Measurements from ENCODE around the gene MERTK.

MERTK gene

GRCh38 chr2:112003576-112004252 is 105.3 kb downstream of the MERTK start:
- Histone ChIP-seq H3K9me3 (replicated peaks; ENCODE audit: low read length) (no peaks in the 10 kb centered on the region), H3K27me3 (ENCODE audit: control insufficient read depth, insufficient read depth, low read length) (peaks cover 37% of the 10 kb centered on the region), H3K4me2 (ENCODE audit: low read length) (no peak overlapping the region), H3K9ac (ENCODE audit: low read depth, low read length) (no peak overlapping the region), H3K4me1 (ENCODE audit: control insufficient read depth, insufficient read depth, low read length) (peaks cover 5% of the 10 kb centered on the region), H3K36me3 (ENCODE audit: insufficient read depth, low read length) (no peaks in the 10 kb centered on the region), H3K4me3 (ENCODE audit: low read length) (no peak overlapping the region)

GRCh38 chr2:112004253-112004645 is 105.8 kb downstream of the MERTK start:
- Histone ChIP-seq H3K9me3 (replicated peaks; ENCODE audit: low read length) (no peaks in the 10 kb centered on the region), H3K4me2 (ENCODE audit: low read length) (no peak overlapping the region), H3K4me3 (ENCODE audit: low read length) (no peak overlapping the region), H3K36me3 (ENCODE audit: insufficient read depth, low read length) (no peaks in the 10 kb centered on the region), H3K9ac (ENCODE audit: low read depth, low read length) (no peak overlapping the region), H3K27me3 (ENCODE audit: control insufficient read depth, insufficient read depth, low read length) (peaks cover 43% of the 10 kb centered on the region), H3K4me1 (ENCODE audit: control insufficient read depth, insufficient read depth, low read length) (peaks cover 5% of the 10 kb centered on the region)

- Histone ChIP-seq H3K4me2 (ENCODE audit: low read length) (no peak overlapping the region), H3K27me3 (ENCODE audit: control insufficient read depth, insufficient read depth, low read length) (peaks cover 48% of the 10 kb centered on the region), H3K9ac (ENCODE audit: low read depth, low read length) (no peak overlapping the region), H3K36me3 (ENCODE audit: insufficient read depth, low read length) (no peaks in the 10 kb centered on the region), H3K4me1 (ENCODE audit: control insufficient read depth, insufficient read depth, low read length) (peaks cover 5% of the 10 kb centered on the region), H3K9me3 (replicated peaks; ENCODE audit: low read length) (no peaks in the 10 kb centered on the region), H3K4me3 (ENCODE audit: low read length) (no peak overlapping the region)
Measured at GRCh38 chr2:112005406-112006075, 107.1 kb downstream of the MERTK start.

GRCh38 chr2:112006076-112006410 is 107.6 kb downstream of the MERTK start:
- Histone ChIP-seq H3K36me3 (ENCODE audit: insufficient read depth, low read length) (no peaks in the 10 kb centered on the region), H3K9me3 (replicated peaks; ENCODE audit: low read length) (no peaks in the 10 kb centered on the region), H3K4me1 (ENCODE audit: control insufficient read depth, insufficient read depth, low read length) (peaks cover 5% of the 10 kb centered on the region), H3K4me2 (ENCODE audit: low read length) (no peak overlapping the region), H3K27me3 (ENCODE audit: control insufficient read depth, insufficient read depth, low read length) (peaks cover 48% of the 10 kb centered on the region), H3K4me3 (ENCODE audit: low read length) (no peak overlapping the region), H3K9ac (ENCODE audit: low read depth, low read length) (no peak overlapping the region)

- Histone ChIP-seq H3K9me3 (replicated peaks; ENCODE audit: low read length) (no peaks in the 10 kb centered on the region), H3K4me2 (ENCODE audit: low read length) (no peak overlapping the region), H3K4me1 (ENCODE audit: control insufficient read depth, insufficient read depth, low read length) (no peaks in the 10 kb centered on the region), H3K36me3 (ENCODE audit: insufficient read depth, low read length) (no peaks in the 10 kb centered on the region), H3K4me3 (ENCODE audit: low read length) (no peak overlapping the region), H3K9ac (ENCODE audit: low read depth, low read length) (no peak overlapping the region), H3K27me3 (ENCODE audit: control insufficient read depth, insufficient read depth, low read length) (peaks cover 57% of the 10 kb centered on the region)
Measured at GRCh38 chr2:112007493-112007892, 109.1 kb downstream of the MERTK start.

GRCh38 chr2:112008910-112009485 is 110.6 kb downstream of the MERTK start:
- H3K4me2 ChIP-seq (ENCODE audit: low read length), result no peak overlapping the region
- no peak overlapping the region for H3K9ac ChIP-seq (ENCODE audit: low read depth, low read length)
- no peak overlapping the region for H3K4me3 ChIP-seq (ENCODE audit: low read length)
- H3K36me3 ChIP-seq (ENCODE audit: insufficient read depth, low read length), result no peaks in the 10 kb centered on the region
- no peaks in the 10 kb centered on the region for H3K4me1 ChIP-seq (ENCODE audit: control insufficient read depth, insufficient read depth, low read length)
- H3K27me3 ChIP-seq (ENCODE audit: control insufficient read depth, insufficient read depth, low read length), result peaks cover 60% of the 10 kb centered on the region
- no peaks in the 10 kb centered on the region for H3K9me3 ChIP-seq (replicated peaks; ENCODE audit: low read length)

- Histone ChIP-seq H3K4me2 (ENCODE audit: low read length) (no peak overlapping the region), H3K9me3 (replicated peaks; ENCODE audit: low read length) (no peaks in the 10 kb centered on the region), H3K4me3 (ENCODE audit: low read length) (no peak overlapping the region), H3K4me1 (ENCODE audit: control insufficient read depth, insufficient read depth, low read length) (no peaks in the 10 kb centered on the region), H3K27me3 (ENCODE audit: control insufficient read depth, insufficient read depth, low read length) (peaks cover 62% of the 10 kb centered on the region), H3K9ac (ENCODE audit: low read depth, low read length) (no peak overlapping the region), H3K36me3 (ENCODE audit: insufficient read depth, low read length) (no peaks in the 10 kb centered on the region)
Measured at GRCh38 chr2:112010751-112011150, 112.3 kb downstream of the MERTK start.

GRCh38 chr2:112012556-112012955 is 114.1 kb downstream of the MERTK start:
- Histone ChIP-seq H3K9me3 (replicated peaks; ENCODE audit: low read length) (peaks cover 1% of the 10 kb centered on the region), H3K4me3 (ENCODE audit: low read length) (no peak overlapping the region), H3K9ac (ENCODE audit: low read depth, low read length) (no peak overlapping the region), H3K4me2 (ENCODE audit: low read length) (no peak overlapping the region), H3K36me3 (ENCODE audit: insufficient read depth, low read length) (no peaks in the 10 kb centered on the region), H3K27me3 (ENCODE audit: control insufficient read depth, insufficient read depth, low read length) (peaks cover 70% of the 10 kb centered on the region), H3K4me1 (ENCODE audit: control insufficient read depth, insufficient read depth, low read length) (no peaks in the 10 kb centered on the region)

- H3K9me3 ChIP-seq (replicated peaks; ENCODE audit: low read length), result peaks cover 3% of the 10 kb centered on the region
- H3K9ac ChIP-seq (ENCODE audit: low read depth, low read length), result no peak overlapping the region
- H3K27me3 ChIP-seq (ENCODE audit: control insufficient read depth, insufficient read depth, low read length), result peaks cover 68% of the 10 kb centered on the region
- no peak overlapping the region for H3K4me2 ChIP-seq (ENCODE audit: low read length)
- H3K4me3 ChIP-seq (ENCODE audit: low read length), result no peak overlapping the region
- H3K36me3 ChIP-seq (ENCODE audit: insufficient read depth, low read length), result no peaks in the 10 kb centered on the region
- no peaks in the 10 kb centered on the region for H3K4me1 ChIP-seq (ENCODE audit: control insufficient read depth, insufficient read depth, low read length)
Measured at GRCh38 chr2:112018846-112019245, 120.4 kb downstream of the MERTK start.

GRCh38 chr2:112019569-112019982 is 121.2 kb downstream of the MERTK start:
- no peaks in the 10 kb centered on the region for H3K36me3 ChIP-seq (ENCODE audit: insufficient read depth, low read length)
- H3K4me1 ChIP-seq (ENCODE audit: control insufficient read depth, insufficient read depth, low read length), result no peaks in the 10 kb centered on the region
- H3K4me2 ChIP-seq (ENCODE audit: low read length), result no peak overlapping the region
- no peak overlapping the region for H3K9ac ChIP-seq (ENCODE audit: low read depth, low read length)
- no peak overlapping the region for H3K4me3 ChIP-seq (ENCODE audit: low read length)
- H3K27me3 ChIP-seq (ENCODE audit: control insufficient read depth, insufficient read depth, low read length), result peaks cover 68% of the 10 kb centered on the region
- H3K9me3 ChIP-seq (replicated peaks; ENCODE audit: low read length), result peaks cover 3% of the 10 kb centered on the region

- no peak overlapping the region for H3K4me2 ChIP-seq (ENCODE audit: low read length)
- no peak overlapping the region for H3K9ac ChIP-seq (ENCODE audit: low read depth, low read length)
- H3K4me1 ChIP-seq (ENCODE audit: control insufficient read depth, insufficient read depth, low read length), result no peaks in the 10 kb centered on the region
- H3K27me3 ChIP-seq (ENCODE audit: control insufficient read depth, insufficient read depth, low read length), result peaks cover 73% of the 10 kb centered on the region
- H3K36me3 ChIP-seq (ENCODE audit: insufficient read depth, low read length), result no peaks in the 10 kb centered on the region
- peaks cover 3% of the 10 kb centered on the region for H3K9me3 ChIP-seq (replicated peaks; ENCODE audit: low read length)
- H3K4me3 ChIP-seq (ENCODE audit: low read length), result no peak overlapping the region
Measured at GRCh38 chr2:112020561-112020960, 122.2 kb downstream of the MERTK start.

- Histone ChIP-seq H3K36me3 (ENCODE audit: insufficient read depth, low read length) (no peaks in the 10 kb centered on the region), H3K4me3 (ENCODE audit: low read length) (no peak overlapping the region), H3K9ac (ENCODE audit: low read depth, low read length) (no peak overlapping the region), H3K27me3 (ENCODE audit: control insufficient read depth, insufficient read depth, low read length) (peaks cover 68% of the 10 kb centered on the region), H3K4me2 (ENCODE audit: low read length) (no peak overlapping the region), H3K9me3 (replicated peaks; ENCODE audit: low read length) (peaks cover 3% of the 10 kb centered on the region), H3K4me1 (ENCODE audit: control insufficient read depth, insufficient read depth, low read length) (no peaks in the 10 kb centered on the region)
Measured at GRCh38 chr2:112021290-112021689, 122.9 kb downstream of the MERTK start.
